ENCODE results near the gene FBXL3.
"Not testable (repeated sequence)": the region's sequence is repeated elsewhere in the genome, so short reads cannot be mapped to it uniquely, and the experiment has no call there.

FBXL3 gene

DNA sequence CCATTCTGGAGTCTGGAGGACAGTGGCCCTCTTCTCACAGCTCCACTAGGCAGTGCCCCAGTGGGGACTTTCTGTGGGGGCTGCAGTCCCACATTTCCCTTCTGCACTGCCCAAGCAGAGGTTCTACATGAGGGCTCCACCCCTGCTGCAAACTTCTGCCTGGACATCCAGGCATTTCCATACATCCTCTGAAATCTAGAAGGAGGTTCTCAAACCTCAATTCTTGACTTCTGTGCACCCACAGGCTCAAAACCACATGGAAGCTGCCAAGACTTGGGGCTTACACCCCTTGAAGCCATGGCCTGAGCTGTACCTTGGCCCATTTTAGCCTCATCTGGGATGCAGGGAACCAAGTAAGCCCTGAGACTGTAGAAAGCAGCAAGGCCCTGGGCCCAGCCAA lies 67.2 kb downstream of the FBXL3 start:
- not testable (repeated sequence) for H3K27me3 ChIP-seq (ENCODE audit: control insufficient read depth in 1 of 2, insufficient read depth in 1 of 2, low read length in 2 of 2); H4K8ac ChIP-seq (ENCODE audit: low read length); H2BK120ac ChIP-seq (ENCODE audit: low read depth, low read length); H2BK5ac ChIP-seq (ENCODE audit: low read depth, low read length, poor library complexity, severe bottlenecking); H2AK5ac ChIP-seq (ENCODE audit: low read length, severe bottlenecking); H3K23ac ChIP-seq (ENCODE audit: low read length in 2 of 2); H3K9ac ChIP-seq (ENCODE audit: low read length); H3K18ac ChIP-seq (ENCODE audit: low read depth in 1 of 2, low read length in 2 of 2); H3K4me3 ChIP-seq (ENCODE audit: insufficient read depth in 1 of 2, low read depth in 1 of 2, low read length in 2 of 2); DNase-seq; H3K79me1 ChIP-seq (replicated peaks; ENCODE audit: low read length, poor library complexity, severe bottlenecking); H2BK15ac ChIP-seq (ENCODE audit: low read depth, poor library complexity, severe bottlenecking); H2BK12ac ChIP-seq (ENCODE audit: low read length in 2 of 2); H3K4me2 ChIP-seq (ENCODE audit: low read length, poor library complexity, severe bottlenecking); H3K4ac ChIP-seq (ENCODE audit: low read depth in 1 of 2, low read length in 2 of 2); H3K4me1 ChIP-seq (ENCODE audit: control insufficient read depth, insufficient read depth, low read depth, low read length); H3K27ac ChIP-seq (ENCODE audit: low read length, poor library complexity, severe bottlenecking); H2AFZ ChIP-seq (ENCODE audit: low read depth, low read length); H3K14ac ChIP-seq (ENCODE audit: low read length in 2 of 2); H4K91ac ChIP-seq (ENCODE audit: low read length); H3K36me3 ChIP-seq (ENCODE audit: control insufficient read depth in 1 of 2, insufficient read depth in 2 of 2, low read depth in 1 of 2, low read length in 2 of 2)
- H3K9me3 ChIP-seq (ENCODE audit: control insufficient read depth, low read length), result peaks cover 18% of the 10 kb centered on the region

- Histone ChIP-seq H3K4me3 (ENCODE audit: insufficient read depth in 1 of 2, low read depth in 1 of 2, low read length in 2 of 2) (no peak overlapping the region), H2AFZ (ENCODE audit: low read depth, low read length) (no peak overlapping the region), H3K4me2 (ENCODE audit: low read length, poor library complexity, severe bottlenecking) (no peak overlapping the region), H3K36me3 (ENCODE audit: control insufficient read depth in 1 of 2, insufficient read depth in 2 of 2, low read depth in 1 of 2, low read length in 2 of 2) (no peaks in the 10 kb centered on the region), H2BK15ac (ENCODE audit: low read depth, poor library complexity, severe bottlenecking) (no peak overlapping the region), H3K9ac (ENCODE audit: low read length) (no peak overlapping the region), H3K23ac (ENCODE audit: low read length in 2 of 2) (no peak overlapping the region), H4K8ac (ENCODE audit: low read length) (no peak overlapping the region), H2BK120ac (ENCODE audit: low read depth, low read length) (no peak overlapping the region), H3K9me3 (ENCODE audit: control insufficient read depth, low read length) (peaks cover 18% of the 10 kb centered on the region), H3K4me1 (ENCODE audit: control insufficient read depth, insufficient read depth, low read depth, low read length) (no peaks in the 10 kb centered on the region), H3K4ac (ENCODE audit: low read depth in 1 of 2, low read length in 2 of 2) (no peak overlapping the region), H3K18ac (ENCODE audit: low read depth in 1 of 2, low read length in 2 of 2) (no peak overlapping the region), H2BK12ac (ENCODE audit: low read length in 2 of 2) (no peak overlapping the region), H2AK5ac (ENCODE audit: low read length, severe bottlenecking) (no peak overlapping the region), H4K91ac (ENCODE audit: low read length) (no peak overlapping the region), H3K27me3 (ENCODE audit: control insufficient read depth in 1 of 2, insufficient read depth in 1 of 2, low read length in 2 of 2) (no peaks in the 10 kb centered on the region), H3K27ac (ENCODE audit: low read length, poor library complexity, severe bottlenecking) (no peak overlapping the region), H3K79me1 (replicated peaks; ENCODE audit: low read length, poor library complexity, severe bottlenecking) (no peaks in the 10 kb centered on the region), H2BK5ac (ENCODE audit: low read depth, low read length, poor library complexity, severe bottlenecking) (no peak overlapping the region), H3K14ac (ENCODE audit: low read length in 2 of 2) (no peak overlapping the region)
- WGBS, result 66% methylated on average over 3 of the region's 4 CpGs
- DNase-seq, result no peak
Measured at GRCh38 chr13:76958841-76959432, 68.0 kb downstream of the FBXL3 start.

DNA sequence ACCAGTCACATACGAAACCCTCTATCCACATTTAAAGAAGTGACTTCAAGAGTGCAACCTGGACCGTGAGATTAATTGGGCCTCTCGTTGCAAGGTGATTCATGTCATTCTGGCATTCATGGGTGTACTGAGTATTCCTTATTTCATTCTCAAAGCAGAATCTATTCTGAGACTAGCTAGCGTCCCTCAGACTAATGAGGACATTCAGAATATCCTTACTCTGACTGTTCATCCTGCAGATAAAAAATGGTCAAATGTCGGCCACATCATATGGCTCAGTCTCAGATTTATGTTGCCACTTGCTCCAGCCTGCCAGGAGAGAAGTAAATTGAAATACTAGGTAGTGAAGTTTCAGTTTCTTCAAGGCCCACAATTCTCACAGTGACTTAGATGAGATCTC lies 71.3 kb downstream of the FBXL3 start:
- Histone ChIP-seq H2BK15ac (ENCODE audit: low read depth, poor library complexity, severe bottlenecking) (no peak overlapping the region), H3K9me3 (ENCODE audit: control insufficient read depth, low read length) (peaks cover 11% of the 10 kb centered on the region), H2BK120ac (ENCODE audit: low read depth, low read length) (no peak overlapping the region), H3K27me3 (ENCODE audit: control insufficient read depth in 1 of 2, insufficient read depth in 1 of 2, low read length in 2 of 2) (peaks cover 0 to 8% of the 10 kb centered on the region in 2 experiments), H3K4me2 (ENCODE audit: low read length, poor library complexity, severe bottlenecking) (no peak overlapping the region), H3K36me3 (ENCODE audit: control insufficient read depth in 1 of 2, insufficient read depth in 2 of 2, low read depth in 1 of 2, low read length in 2 of 2) (no peaks in the 10 kb centered on the region), H2AK5ac (ENCODE audit: low read length, severe bottlenecking) (no peak overlapping the region), H3K79me1 (replicated peaks; ENCODE audit: low read length, poor library complexity, severe bottlenecking) (no peaks in the 10 kb centered on the region), H2BK12ac (ENCODE audit: low read length in 2 of 2) (no peak overlapping the region), H3K14ac (ENCODE audit: low read length in 2 of 2) (no peak overlapping the region), H2BK5ac (ENCODE audit: low read depth, low read length, poor library complexity, severe bottlenecking) (no peak overlapping the region), H3K27ac (ENCODE audit: low read length, poor library complexity, severe bottlenecking) (no peak overlapping the region), H4K91ac (ENCODE audit: low read length) (no peak overlapping the region), H3K23ac (ENCODE audit: low read length in 2 of 2) (no peak overlapping the region), H3K4me3 (ENCODE audit: insufficient read depth in 1 of 2, low read depth in 1 of 2, low read length in 2 of 2) (no peak overlapping the region), H3K4me1 (ENCODE audit: control insufficient read depth, insufficient read depth, low read depth, low read length) (no peaks in the 10 kb centered on the region), H3K4ac (ENCODE audit: low read depth in 1 of 2, low read length in 2 of 2) (no peak overlapping the region), H2AFZ (ENCODE audit: low read depth, low read length) (no peak overlapping the region), H4K8ac (ENCODE audit: low read length) (no peak overlapping the region), H3K18ac (ENCODE audit: low read depth in 1 of 2, low read length in 2 of 2) (no peak overlapping the region), H3K9ac (ENCODE audit: low read length) (no peak overlapping the region)
- DNase-seq, result no peak
- 97% methylated on average over 5 of the region's 5 CpGs for WGBS
